ENCODE data around the gene PLEKHA7. TPM values are rescaled to one million over a fixed set of nuclear protein-coding genes. Genes with fewer than 3 reads are reported as not detected.

PLEKHA7 gene
- total RNA-seq, 1 donor from 2014 or later: 16.2 TPM

- DNase-seq: no peak
- intact Hi-C loops (cut with DNase I): no loop called here
- peak; percentile 15 for ATAC-seq (ENCODE audit: poor library complexity)
Measured at GRCh38 chr11:16986434-16987204, 27.6 kb downstream of the PLEKHA7 start.

- no peak for ATAC-seq (ENCODE audit: poor library complexity)
Measured at GRCh38 chr11:16985297-16985696, 28.9 kb downstream of the PLEKHA7 start.

GRCh38 chr11:16984229-16984628, 30.0 kb downstream of the PLEKHA7 start:
- intact Hi-C loops (cut with DNase I): no loop called here
- ATAC-seq (ENCODE audit: poor library complexity) (no peak), DNase-seq (no peak)

More at GRCh38 chr11:16985297-16985696, 28.9 kb downstream of the PLEKHA7 start:
- intact Hi-C loops (cut with DNase I): no loop called here
- no peak for DNase-seq

GRCh38 chr11:16982809-16983208, 31.4 kb downstream of the PLEKHA7 start:
- intact Hi-C loops (cut with DNase I): no loop called here
- DNase-seq (no peak), ATAC-seq (ENCODE audit: poor library complexity) (no peak)

- peak; percentile 40 for ATAC-seq (ENCODE audit: poor library complexity)
Measured at GRCh38 chr11:16982256-16982671, 31.9 kb downstream of the PLEKHA7 start.

GRCh38 chr11:16981651-16982194, 32.5 kb downstream of the PLEKHA7 start:
- peak; percentile 50 for DNase-seq
- ATAC-seq (ENCODE audit: poor library complexity): peak; percentile 56
- intact Hi-C loops (cut with DNase I): no loop called here

More at GRCh38 chr11:16982256-16982671, 31.9 kb downstream of the PLEKHA7 start:
- DNase-seq: no peak
- intact Hi-C loops (cut with DNase I): no loop called here

GRCh38 chr11:16979703-16980622, 34.3 kb downstream of the PLEKHA7 start:
- DNase-seq (no peak), ATAC-seq (ENCODE audit: poor library complexity) (no peak)
- intact Hi-C loops (cut with DNase I): no loop called here

- DNase-seq: no peak
- no peak for ATAC-seq (ENCODE audit: poor library complexity)
- intact Hi-C loops (cut with DNase I): no loop called here
Measured at GRCh38 chr11:16977994-16978315, 36.3 kb downstream of the PLEKHA7 start.

GRCh38 chr11:16977136-16977993, 36.8 kb downstream of the PLEKHA7 start:
- no peak for ATAC-seq (ENCODE audit: poor library complexity)
- intact Hi-C loops (cut with DNase I): no loop called here
- no peak for DNase-seq

- intact Hi-C loops (cut with DNase I): no loop called here
- ATAC-seq (ENCODE audit: poor library complexity) (no peak), DNase-seq (no peak)
Measured at GRCh38 chr11:16976379-16976778, 37.8 kb downstream of the PLEKHA7 start.

- no peak for DNase-seq
- ATAC-seq (ENCODE audit: poor library complexity): no peak
- intact Hi-C loops (cut with DNase I): no loop called here
Measured at GRCh38 chr11:16975906-16976305, 38.3 kb downstream of the PLEKHA7 start.

GRCh38 chr11:16973338-16973964, 40.8 kb downstream of the PLEKHA7 start:
- no peak for ATAC-seq (ENCODE audit: poor library complexity)
- DNase-seq: no peak
- intact Hi-C loops (cut with DNase I): no loop called here

GRCh38 chr11:16969010-16969999, 44.9 kb downstream of the PLEKHA7 start:
- ATAC-seq (ENCODE audit: poor library complexity): no peak

GRCh38 chr11:16968196-16968595, 46.0 kb downstream of the PLEKHA7 start:
- no peak for DNase-seq
- intact Hi-C loops (cut with DNase I): no loop called here
- no peak for ATAC-seq (ENCODE audit: poor library complexity)

More at GRCh38 chr11:16969010-16969999, 44.9 kb downstream of the PLEKHA7 start:
- no peak for DNase-seq
- intact Hi-C loops (cut with DNase I): no loop called here

GRCh38 chr11:16966930-16967671, 47.1 kb downstream of the PLEKHA7 start:
- intact Hi-C loops (cut with DNase I): no loop called here
- DNase-seq: no peak
- ATAC-seq (ENCODE audit: poor library complexity): no peak

- ATAC-seq (ENCODE audit: poor library complexity) (no peak), DNase-seq (no peak)
- intact Hi-C loops (cut with DNase I): no loop called here
Measured at GRCh38 chr11:16964501-16964900, 49.7 kb downstream of the PLEKHA7 start.

All from Right ventricle myocardium superior (tissue), 1 donor.